RWPE2 (cell line): Measurements from ENCODE around the gene PMEPA1.
A peak's percentile ranks its signal among the peaks of the same experiment; 100 is the strongest.

Experiments used
- ATAC-seq: fragments of 200-7000 bp; cut with Tn5 transposase; 3 replicates; pipeline ENCODE4 v1.9.1; 2021; ENCODE audit warnings: low read depth
- DNase-seq: peaks from one replicate; pipeline ENCODE4 v3.0.0-alpha.2; 2020; ENCODE audit warnings: low spot score
- H3K27ac ChIP-seq: fragments of 450-650 bp; 2 replicates; pipeline ENCODE4 v1.5.1; 2017; ENCODE audit warnings: mild to moderate bottlenecking; ENCODE audit not compliant: poor library complexity, severe bottlenecking
- H3K27me3 ChIP-seq: fragments of 250-450 bp; sonication (Bioruptor Pico); 2 replicates; pipeline ENCODE4 v1.5.1; 2021; ENCODE audit warnings: mild to moderate bottlenecking, moderate library complexity; ENCODE audit not compliant: insufficient read depth, poor library complexity, severe bottlenecking
- H3K36me3 ChIP-seq: fragments of 250-450 bp; sonication (Bioruptor Pico); 2 replicates; pipeline ENCODE4 v1.5.1; 2020; ENCODE audit warnings: low read depth, mild to moderate bottlenecking, moderate library complexity
- H3K4me1 ChIP-seq: fragments of 250-450 bp; sonication (Bioruptor Pico); 2 replicates; pipeline ENCODE4 v1.5.1; 2021; ENCODE audit warnings: mild to moderate bottlenecking, moderate library complexity; ENCODE audit not compliant: insufficient read depth, poor library complexity, severe bottlenecking
- H3K4me3 ChIP-seq: fragments of 250-450 bp; sonication (Bioruptor Pico); 2 replicates; pipeline ENCODE4 v1.5.1; 2021; ENCODE audit warnings: mild to moderate bottlenecking, moderate library complexity; ENCODE audit not compliant: severe bottlenecking
- H3K9me3 ChIP-seq: fragments of 250-450 bp; sonication (Bioruptor Pico); 2 replicates; pipeline ENCODE4 v1.5.1; 2021; ENCODE audit warnings: mild to moderate bottlenecking, moderate library complexity; ENCODE audit not compliant: severe bottlenecking
- TF ChIP-seq, protein P1 (sequence below): fragments of 450-650 bp; IDR thresholded peaks from one replicate; pipeline ENCODE4 v1.5.1; 2017; ENCODE audit warnings: mild to moderate bottlenecking, moderate library complexity; ENCODE audit not compliant: poor library complexity, severe bottlenecking

The PMEPA1 gene

DNA sequence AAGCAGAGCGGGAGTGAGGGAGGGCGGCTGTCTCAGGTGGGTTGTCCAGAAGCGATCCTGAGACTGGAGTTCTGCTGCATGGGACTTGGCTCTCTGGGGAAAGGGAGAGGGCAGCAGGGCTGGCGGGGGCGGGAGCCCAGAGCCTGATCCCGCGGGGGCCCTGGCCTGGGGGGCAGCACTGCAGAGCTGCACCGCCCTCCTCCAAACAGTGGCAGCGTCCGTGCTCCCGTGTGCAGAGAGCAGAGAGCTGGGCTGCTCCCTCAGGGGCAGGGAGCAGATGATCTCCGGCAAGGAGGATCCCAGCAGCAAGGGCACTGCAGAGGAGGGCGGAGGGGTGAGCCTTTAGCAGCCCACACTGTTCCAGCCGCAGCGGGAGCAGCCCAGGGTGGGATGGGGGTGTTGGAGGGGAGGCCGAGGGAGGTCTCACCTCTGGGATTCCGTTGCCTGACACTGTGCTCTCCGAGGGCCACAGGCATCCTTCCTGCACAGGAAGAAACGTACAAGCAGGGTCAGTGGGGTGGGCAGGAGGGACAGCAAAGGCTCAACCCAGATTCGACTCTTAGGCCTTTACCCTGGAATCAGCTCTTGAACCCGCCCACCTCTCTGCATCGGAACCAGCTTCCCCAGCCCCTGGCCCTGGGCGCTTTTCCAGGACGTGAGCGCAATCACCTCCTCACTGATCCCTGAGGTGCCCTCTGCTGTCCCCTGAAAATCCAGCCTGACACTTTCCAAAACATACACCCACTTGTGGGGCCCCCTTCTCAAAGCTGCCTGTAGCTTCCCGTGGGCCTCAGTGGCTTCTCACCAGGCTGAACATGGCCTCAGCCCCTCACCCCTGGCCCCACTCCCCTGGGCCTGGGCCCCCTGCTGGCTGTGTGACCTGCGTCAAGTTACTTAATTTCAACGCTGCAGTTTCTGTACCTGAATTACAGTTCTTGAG lies 56.9 kb downstream of the PMEPA1 start:
- no peaks in the 10 kb centered on the region for H3K9me3 ChIP-seq
- H3K27me3 ChIP-seq: no peaks in the 10 kb centered on the region
- peaks cover 6% of the 10 kb centered on the region for H3K4me1 ChIP-seq
- H3K36me3 ChIP-seq: peaks cover 79% of the 10 kb centered on the region
- no peak overlapping the region for H3K4me3 ChIP-seq
- TF ChIP-seq, protein P1, sequence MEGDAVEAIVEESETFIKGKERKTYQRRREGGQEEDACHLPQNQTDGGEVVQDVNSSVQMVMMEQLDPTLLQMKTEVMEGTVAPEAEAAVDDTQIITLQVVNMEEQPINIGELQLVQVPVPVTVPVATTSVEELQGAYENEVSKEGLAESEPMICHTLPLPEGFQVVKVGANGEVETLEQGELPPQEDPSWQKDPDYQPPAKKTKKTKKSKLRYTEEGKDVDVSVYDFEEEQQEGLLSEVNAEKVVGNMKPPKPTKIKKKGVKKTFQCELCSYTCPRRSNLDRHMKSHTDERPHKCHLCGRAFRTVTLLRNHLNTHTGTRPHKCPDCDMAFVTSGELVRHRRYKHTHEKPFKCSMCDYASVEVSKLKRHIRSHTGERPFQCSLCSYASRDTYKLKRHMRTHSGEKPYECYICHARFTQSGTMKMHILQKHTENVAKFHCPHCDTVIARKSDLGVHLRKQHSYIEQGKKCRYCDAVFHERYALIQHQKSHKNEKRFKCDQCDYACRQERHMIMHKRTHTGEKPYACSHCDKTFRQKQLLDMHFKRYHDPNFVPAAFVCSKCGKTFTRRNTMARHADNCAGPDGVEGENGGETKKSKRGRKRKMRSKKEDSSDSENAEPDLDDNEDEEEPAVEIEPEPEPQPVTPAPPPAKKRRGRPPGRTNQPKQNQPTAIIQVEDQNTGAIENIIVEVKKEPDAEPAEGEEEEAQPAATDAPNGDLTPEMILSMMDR: no peak
- ATAC-seq (no peak), DNase-seq (peak; percentile 80)
- H3K27ac ChIP-seq: peak overlapping the region; percentile 53

DNA sequence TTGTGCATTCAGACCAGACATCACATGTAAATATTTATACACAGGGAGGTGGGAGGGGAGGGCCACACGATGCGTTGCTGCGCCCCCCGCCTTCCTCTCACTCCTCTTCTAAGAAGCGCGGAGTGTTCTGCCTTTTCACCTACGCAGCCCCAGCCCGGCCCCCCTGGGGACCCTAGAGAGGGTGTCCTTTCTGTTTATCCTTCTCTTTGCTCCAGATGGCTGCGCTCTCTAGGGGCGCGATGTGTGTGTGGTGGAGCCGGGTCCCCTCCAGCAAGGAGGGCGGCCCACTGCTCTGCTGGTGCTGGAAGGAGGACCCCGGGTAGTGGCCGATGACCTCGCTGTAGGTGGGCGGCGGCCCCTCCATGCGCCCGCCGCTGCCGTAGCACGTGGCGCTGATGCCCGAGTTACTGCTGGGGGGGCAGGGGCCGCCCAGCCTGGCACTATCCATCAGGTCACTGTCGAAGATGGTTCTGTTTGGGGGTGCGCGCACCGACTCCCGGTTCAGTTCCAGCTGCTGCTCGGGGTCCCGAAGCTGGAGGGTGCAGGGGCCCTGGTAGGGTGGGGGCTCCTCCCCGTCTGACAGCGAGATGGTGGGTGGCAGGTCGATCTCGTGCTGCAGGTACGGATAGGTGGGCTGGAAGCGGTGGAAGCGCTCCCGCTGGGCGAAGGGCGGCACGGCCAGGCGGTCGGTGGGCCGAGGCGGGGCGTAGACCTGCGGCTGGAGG lies 57.8 kb downstream of the PMEPA1 start:
- ATAC-seq (no peak), DNase-seq (peak; percentile 84)
- peaks cover 71% of the 10 kb centered on the region for H3K36me3 ChIP-seq

DNA sequence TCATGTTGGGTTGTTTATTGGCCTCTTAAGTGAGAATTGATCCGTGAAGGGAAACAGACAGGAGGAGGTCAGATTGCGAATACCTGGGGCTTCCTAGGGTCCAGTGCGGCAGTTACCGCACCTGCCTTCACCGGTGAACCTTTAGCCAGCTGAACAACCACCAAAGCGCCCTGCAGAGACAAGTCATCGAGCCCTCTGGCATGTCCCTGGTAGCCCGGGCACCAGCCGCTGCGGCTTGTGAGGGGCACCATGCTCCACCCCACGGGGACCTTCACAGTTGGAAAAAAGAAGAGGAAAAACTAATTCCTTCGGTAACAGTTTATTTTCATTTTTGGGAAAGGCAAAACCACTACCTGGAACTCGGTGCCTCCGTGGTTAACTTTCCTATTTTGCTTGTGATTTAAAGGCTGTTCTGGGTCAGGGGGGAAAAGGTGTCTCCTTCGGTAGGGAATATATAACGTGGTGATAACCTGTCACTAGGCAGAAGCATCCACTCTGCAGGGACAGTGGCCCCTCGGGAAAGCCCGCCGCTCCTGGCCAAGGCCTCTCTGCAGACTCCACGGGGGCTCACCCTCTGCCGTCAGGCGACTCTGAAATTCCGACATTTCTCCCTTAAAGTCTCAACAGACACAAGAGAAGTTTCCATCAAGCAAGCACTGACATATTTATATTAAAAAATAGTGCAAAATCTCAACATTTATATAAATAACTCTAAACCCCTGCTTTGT lies 58.9 kb downstream of the PMEPA1 start:
- Histone ChIP-seq H3K27me3 (no peaks in the 10 kb centered on the region), H3K4me3 (no peak overlapping the region), H3K4me1 (no peaks in the 10 kb centered on the region), H3K27ac (no peak overlapping the region), H3K36me3 (peaks cover 60% of the 10 kb centered on the region), H3K9me3 (no peaks in the 10 kb centered on the region)
- peak; percentile 69 for DNase-seq
- no peak for ATAC-seq
- TF ChIP-seq, protein P1: no peak

More for the DNA sequence above, 57.8 kb downstream of the PMEPA1 start:
- no peak overlapping the region for H3K4me3 ChIP-seq
- H3K27ac ChIP-seq: no peak overlapping the region
- TF ChIP-seq, protein P1: no peak
- H3K9me3 ChIP-seq: no peaks in the 10 kb centered on the region
- H3K27me3 ChIP-seq: no peaks in the 10 kb centered on the region
- no peaks in the 10 kb centered on the region for H3K4me1 ChIP-seq

DNA sequence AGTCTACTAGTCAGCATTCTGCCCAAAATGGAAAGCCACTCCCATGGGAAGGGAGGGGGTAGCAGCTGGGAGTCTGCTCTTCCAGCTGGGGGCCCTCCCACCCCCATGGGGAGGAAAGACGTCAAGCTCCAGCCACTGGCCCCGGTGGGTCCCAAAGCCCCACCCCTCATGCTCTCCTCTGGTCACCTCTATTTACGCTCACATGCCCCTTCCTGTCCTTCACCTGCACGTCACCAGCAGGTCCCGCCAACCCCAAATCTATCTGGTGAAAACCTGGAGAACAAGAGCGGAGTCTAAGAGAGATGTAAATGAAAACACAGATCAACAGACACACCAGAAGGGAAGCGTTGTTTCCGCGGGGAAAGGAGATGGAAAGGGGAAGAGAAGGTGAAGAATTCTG lies 59.5 kb downstream of the PMEPA1 start:
- Histone ChIP-seq H3K27ac (no peak overlapping the region), H3K4me3 (no peak overlapping the region), H3K9me3 (no peaks in the 10 kb centered on the region), H3K27me3 (no peaks in the 10 kb centered on the region), H3K4me1 (no peaks in the 10 kb centered on the region), H3K36me3 (peaks cover 53% of the 10 kb centered on the region)
- DNase-seq (no peak), ATAC-seq (no peak)
- TF ChIP-seq, protein P1: no peak
